Fibroblast of skin of left quadriceps (primary cell): Measurements from ENCODE around the gene EFHD2.

ENCODE experiments used
- DNase-seq, 2 experiments: peaks; one replicate each; pipeline ENCODE4 v3.0.0-alpha.2; 2013; ENCODE audit warnings: low read depth in 2 of 2

Gene EFHD2

DNA sequence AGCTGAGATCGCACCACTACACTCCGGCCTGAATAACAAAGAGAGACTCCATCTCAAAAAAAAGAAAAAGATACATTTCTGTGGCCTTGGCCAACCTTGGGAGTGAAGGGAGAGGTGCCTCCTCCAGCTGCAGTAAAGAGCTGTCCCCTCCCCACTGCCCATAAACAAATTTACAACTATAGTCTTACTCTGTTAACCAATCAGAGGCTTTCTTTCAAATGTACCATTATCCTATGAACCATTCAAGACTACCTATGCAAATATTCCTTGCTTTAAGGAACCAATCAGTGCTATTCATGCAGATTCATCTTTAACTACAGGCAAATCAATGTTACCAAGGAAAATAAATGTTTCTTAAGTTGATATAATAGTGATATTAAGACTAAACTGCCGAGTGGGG is 67.2 kb downstream of the EFHD2 start:
- DNase-seq, result no peak

DNA sequence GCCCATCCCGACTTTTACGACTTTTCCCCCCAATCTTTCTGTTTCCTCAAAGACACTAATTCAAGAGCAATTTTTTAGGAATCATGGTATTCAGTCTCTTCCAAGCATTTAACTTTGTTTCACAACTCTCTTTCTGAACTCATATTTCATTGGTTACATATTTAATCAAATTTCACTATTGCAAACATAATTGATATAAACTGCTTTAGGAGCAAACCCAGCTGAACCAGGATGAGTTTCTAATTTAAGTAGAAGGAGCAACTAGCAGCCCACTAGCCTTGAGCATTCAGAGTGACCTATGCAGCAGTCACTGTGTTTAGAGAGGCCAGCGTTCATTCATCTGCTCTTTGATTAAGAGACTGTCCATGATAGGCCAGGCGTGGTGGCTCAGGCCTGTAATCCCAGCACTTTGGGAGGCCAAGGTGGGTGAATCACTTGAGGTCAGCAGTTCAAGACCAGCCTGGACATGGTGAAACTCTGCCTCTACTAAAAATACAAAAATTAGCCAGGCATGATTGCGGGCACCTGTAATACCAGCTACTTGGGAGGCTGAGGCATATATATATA is 68.0 kb downstream of the EFHD2 start:
- no peak for DNase-seq
